ENCODE results near the gene PIK3R1.

DNA sequence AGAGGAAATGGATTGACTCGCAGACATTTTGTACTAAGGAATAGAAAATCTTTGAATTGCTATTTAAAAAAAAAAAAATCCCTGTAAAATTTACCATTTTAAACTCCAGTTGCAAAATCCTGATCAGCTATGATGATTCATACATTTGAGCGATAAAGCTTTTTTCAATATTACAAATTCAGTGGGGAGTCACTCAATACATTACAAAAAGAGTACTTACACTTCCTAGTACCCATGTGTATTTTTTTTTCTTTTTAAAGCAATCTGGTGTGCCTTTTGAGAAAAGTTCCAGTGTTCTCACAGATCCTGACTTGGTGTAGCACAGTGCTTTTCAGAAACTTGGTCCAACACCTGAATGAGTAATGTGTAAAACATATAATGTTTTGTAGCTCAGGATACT, 54.3 kb downstream of the PIK3R1 start:
- TF ChIP-seq, protein P1, sequence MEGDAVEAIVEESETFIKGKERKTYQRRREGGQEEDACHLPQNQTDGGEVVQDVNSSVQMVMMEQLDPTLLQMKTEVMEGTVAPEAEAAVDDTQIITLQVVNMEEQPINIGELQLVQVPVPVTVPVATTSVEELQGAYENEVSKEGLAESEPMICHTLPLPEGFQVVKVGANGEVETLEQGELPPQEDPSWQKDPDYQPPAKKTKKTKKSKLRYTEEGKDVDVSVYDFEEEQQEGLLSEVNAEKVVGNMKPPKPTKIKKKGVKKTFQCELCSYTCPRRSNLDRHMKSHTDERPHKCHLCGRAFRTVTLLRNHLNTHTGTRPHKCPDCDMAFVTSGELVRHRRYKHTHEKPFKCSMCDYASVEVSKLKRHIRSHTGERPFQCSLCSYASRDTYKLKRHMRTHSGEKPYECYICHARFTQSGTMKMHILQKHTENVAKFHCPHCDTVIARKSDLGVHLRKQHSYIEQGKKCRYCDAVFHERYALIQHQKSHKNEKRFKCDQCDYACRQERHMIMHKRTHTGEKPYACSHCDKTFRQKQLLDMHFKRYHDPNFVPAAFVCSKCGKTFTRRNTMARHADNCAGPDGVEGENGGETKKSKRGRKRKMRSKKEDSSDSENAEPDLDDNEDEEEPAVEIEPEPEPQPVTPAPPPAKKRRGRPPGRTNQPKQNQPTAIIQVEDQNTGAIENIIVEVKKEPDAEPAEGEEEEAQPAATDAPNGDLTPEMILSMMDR (IDR thresholded peaks at IDR 0.05; ENCODE audit: low read depth, low read length, missing input control), result no peak
- TF ChIP-seq MAX (IDR thresholded peaks at IDR 0.05) (no peak), FOXA1 (IDR thresholded peaks at IDR 0.05) (no peak), GABPA (IDR thresholded peaks at IDR 0.05 in 1 of 2, conservative IDR thresholded peaks at IDR 0.05 in 1 of 2) (no peak), FOXA2 (IDR thresholded peaks at IDR 0.05) (no peak), EGR1 (IDR thresholded peaks at IDR 0.05; ENCODE audit: low read depth in 2 of 2) (no peak), YY1 (IDR thresholded peaks at IDR 0.05) (no peak), TAF1 (conservative IDR thresholded peaks at IDR 0.05) (no peak)
- TF ChIP-seq, protein P2, sequence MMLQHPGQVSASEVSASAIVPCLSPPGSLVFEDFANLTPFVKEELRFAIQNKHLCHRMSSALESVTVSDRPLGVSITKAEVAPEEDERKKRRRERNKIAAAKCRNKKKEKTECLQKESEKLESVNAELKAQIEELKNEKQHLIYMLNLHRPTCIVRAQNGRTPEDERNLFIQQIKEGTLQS (IDR thresholded peaks at IDR 0.05), result no peak
